Memory B cell (primary cell): ENCODE measurements around the gene CLECL1.

Source experiments
- ATAC-seq: fragments of 150-1000 bp; cut with Tn5 transposase; 2 replicates; pipeline ENCODE4 v1.10.0; 2021; ENCODE audit warnings: low read depth, mild to moderate bottlenecking, moderate library complexity
- DNase-seq, 2 donors: peaks; one replicate each; pipeline ENCODE4 v3.0.0; 2022; ENCODE audit warnings: low spot score in 2 of 2
- H3K27ac Mint-ChIP-seq: one replicate; pipeline ENCODE4 v1.8.0; 2022; ENCODE audit warnings: mild to moderate bottlenecking, moderate library complexity, mixed read lengths
- H3K27me3 Mint-ChIP-seq: one replicate; pipeline ENCODE4 v1.8.0; 2022; ENCODE audit warnings: mixed read lengths
- H3K36me3 Mint-ChIP-seq: one replicate; pipeline ENCODE4 v1.8.0; 2022; ENCODE audit warnings: mild to moderate bottlenecking, mixed read lengths
- H3K4me1 Mint-ChIP-seq: one replicate; pipeline ENCODE4 v1.8.0; 2022; ENCODE audit warnings: mixed read lengths
- H3K4me3 Mint-ChIP-seq: one replicate; pipeline ENCODE4 v1.8.0; 2022; ENCODE audit warnings: mild to moderate bottlenecking, moderate library complexity, mixed read lengths
- H3K9me3 Mint-ChIP-seq: one replicate; pipeline ENCODE4 v1.8.0; 2022; ENCODE audit warnings: mixed read lengths

The CLECL1 gene

GRCh38 chr12:9756170-9756569 lies 23.3 kb upstream of the CLECL1 start:
- Mint-ChIP-seq H3K27me3 (no peaks in the 10 kb centered on the region), H3K4me3 (no peak overlapping the region), H3K36me3 (peaks cover 19% of the 10 kb centered on the region), H3K4me1 (peaks cover 38% of the 10 kb centered on the region), H3K9me3 (no peaks in the 10 kb centered on the region), H3K27ac (peak overlapping the region; percentile 99)
- no peak for ATAC-seq
- no peak for DNase-seq

GRCh38 chr12:9755567-9755966 lies 22.7 kb upstream of the CLECL1 start:
- ATAC-seq, result no peak
- DNase-seq, result no peak
- peaks cover 19% of the 10 kb centered on the region for H3K36me3 Mint-ChIP-seq
- no peak overlapping the region for H3K4me3 Mint-ChIP-seq
- no peaks in the 10 kb centered on the region for H3K27me3 Mint-ChIP-seq
- H3K4me1 Mint-ChIP-seq, result peaks cover 35% of the 10 kb centered on the region
- no peaks in the 10 kb centered on the region for H3K9me3 Mint-ChIP-seq
- H3K27ac Mint-ChIP-seq, result peak overlapping the region; percentile 62

- no peaks in the 10 kb centered on the region for H3K9me3 Mint-ChIP-seq
- H3K4me3 Mint-ChIP-seq, result no peak overlapping the region
These were observed 22.1 kb upstream of the CLECL1 start for GRCh38 chr12:9755035-9755434.

GRCh38 chr12:9754099-9754927 lies 21.4 kb upstream of the CLECL1 start:
- ATAC-seq (no peak), DNase-seq (no peak)
- Mint-ChIP-seq H3K36me3 (peaks cover 16% of the 10 kb centered on the region), H3K4me3 (no peak overlapping the region), H3K9me3 (no peaks in the 10 kb centered on the region), H3K4me1 (peaks cover 30% of the 10 kb centered on the region), H3K27ac (peak overlapping the region; percentile 62), H3K27me3 (no peaks in the 10 kb centered on the region)

More at GRCh38 chr12:9755035-9755434, 22.1 kb upstream of the CLECL1 start:
- Mint-ChIP-seq H3K36me3 (peaks cover 19% of the 10 kb centered on the region), H3K27me3 (no peaks in the 10 kb centered on the region), H3K27ac (peak overlapping the region; percentile 62), H3K4me1 (peaks cover 35% of the 10 kb centered on the region)
- DNase-seq (no peak), ATAC-seq (no peak)

- no peaks in the 10 kb centered on the region for H3K27me3 Mint-ChIP-seq
- no peak overlapping the region for H3K4me3 Mint-ChIP-seq
- H3K27ac Mint-ChIP-seq, result peak overlapping the region; percentile 84
- peaks cover 28% of the 10 kb centered on the region for H3K4me1 Mint-ChIP-seq
- no peaks in the 10 kb centered on the region for H3K9me3 Mint-ChIP-seq
- ATAC-seq, result no peak
- DNase-seq, result no peak
- H3K36me3 Mint-ChIP-seq, result peaks cover 16% of the 10 kb centered on the region
These were observed 20.6 kb upstream of the CLECL1 start for GRCh38 chr12:9753498-9753897.

GRCh38 chr12:9753073-9753472 lies 20.2 kb upstream of the CLECL1 start:
- no peak for ATAC-seq
- no peaks in the 10 kb centered on the region for H3K9me3 Mint-ChIP-seq
- peaks cover 16% of the 10 kb centered on the region for H3K36me3 Mint-ChIP-seq
- peaks cover 26% of the 10 kb centered on the region for H3K4me1 Mint-ChIP-seq
- no peak overlapping the region for H3K4me3 Mint-ChIP-seq
- no peak for DNase-seq
- H3K27me3 Mint-ChIP-seq, result no peaks in the 10 kb centered on the region
- peak overlapping the region; percentile 84 for H3K27ac Mint-ChIP-seq

- Mint-ChIP-seq H3K4me3 (no peak overlapping the region), H3K4me1 (peaks cover 22% of the 10 kb centered on the region), H3K9me3 (no peaks in the 10 kb centered on the region), H3K27ac (peak overlapping the region; percentile 84), H3K36me3 (peaks cover 16% of the 10 kb centered on the region), H3K27me3 (no peaks in the 10 kb centered on the region)
- ATAC-seq, result peak; percentile 9
- no peak for DNase-seq
These were observed 19.4 kb upstream of the CLECL1 start for GRCh38 chr12:9752145-9752933.

- Mint-ChIP-seq H3K27ac (peak overlapping the region; percentile 58), H3K4me1 (peaks cover 18% of the 10 kb centered on the region), H3K27me3 (no peaks in the 10 kb centered on the region), H3K36me3 (peaks cover 14% of the 10 kb centered on the region), H3K4me3 (no peak overlapping the region), H3K9me3 (no peaks in the 10 kb centered on the region)
- DNase-seq, result no peak
- ATAC-seq, result peak; percentile 47
These were observed 18.6 kb upstream of the CLECL1 start for GRCh38 chr12:9751204-9752144.

GRCh38 chr12:9750276-9751203 lies 17.6 kb upstream of the CLECL1 start:
- peak overlapping the region; percentile 50 for H3K4me3 Mint-ChIP-seq
- no peak overlapping the region for H3K27ac Mint-ChIP-seq
- peaks cover 15% of the 10 kb centered on the region for H3K4me1 Mint-ChIP-seq
- peaks cover 11% of the 10 kb centered on the region for H3K36me3 Mint-ChIP-seq
- peak; percentile 65 for ATAC-seq
- DNase-seq, result peak in 1 of 2 donors; percentile 67
- H3K9me3 Mint-ChIP-seq, result no peaks in the 10 kb centered on the region
- no peaks in the 10 kb centered on the region for H3K27me3 Mint-ChIP-seq

- no peak overlapping the region for H3K27ac Mint-ChIP-seq
- H3K27me3 Mint-ChIP-seq, result no peaks in the 10 kb centered on the region
- peaks cover 7% of the 10 kb centered on the region for H3K36me3 Mint-ChIP-seq
- ATAC-seq (no peak), DNase-seq (no peak)
- no peaks in the 10 kb centered on the region for H3K9me3 Mint-ChIP-seq
- peaks cover 17% of the 10 kb centered on the region for H3K4me1 Mint-ChIP-seq
- H3K4me3 Mint-ChIP-seq, result no peak overlapping the region
These were observed 16.7 kb upstream of the CLECL1 start for GRCh38 chr12:9749640-9750039.

GRCh38 chr12:9745199-9745598 lies 12.3 kb upstream of the CLECL1 start:
- H3K36me3 Mint-ChIP-seq, result peaks cover 2% of the 10 kb centered on the region
- H3K4me1 Mint-ChIP-seq, result peaks cover 32% of the 10 kb centered on the region
- H3K9me3 Mint-ChIP-seq, result no peaks in the 10 kb centered on the region
- no peak overlapping the region for H3K4me3 Mint-ChIP-seq
- DNase-seq (no peak), ATAC-seq (no peak)
- no peaks in the 10 kb centered on the region for H3K27me3 Mint-ChIP-seq
- peak overlapping the region; percentile 37 for H3K27ac Mint-ChIP-seq

GRCh38 chr12:9742661-9743060 lies 9.8 kb upstream of the CLECL1 start:
- no peak for DNase-seq
- Mint-ChIP-seq H3K9me3 (no peaks in the 10 kb centered on the region), H3K27ac (peak overlapping the region; percentile 92), H3K36me3 (peaks cover 6% of the 10 kb centered on the region), H3K27me3 (no peaks in the 10 kb centered on the region), H3K4me1 (peaks cover 38% of the 10 kb centered on the region), H3K4me3 (peak overlapping the region; percentile 67)
- ATAC-seq, result no peak

GRCh38 chr12:9741726-9742125 lies 8.8 kb upstream of the CLECL1 start:
- H3K36me3 Mint-ChIP-seq, result peaks cover 7% of the 10 kb centered on the region
- DNase-seq, result peak in 1 of 2 donors; percentile 67
- H3K27me3 Mint-ChIP-seq, result no peaks in the 10 kb centered on the region
- peak overlapping the region; percentile 70 for H3K4me3 Mint-ChIP-seq
- H3K4me1 Mint-ChIP-seq, result peaks cover 40% of the 10 kb centered on the region
- peak overlapping the region; percentile 92 for H3K27ac Mint-ChIP-seq
- no peaks in the 10 kb centered on the region for H3K9me3 Mint-ChIP-seq
- ATAC-seq, result peak; percentile 82
